BJ (cell line): ENCODE measurements around the gene CAPSL. TPM values are rescaled to one million over a fixed set of nuclear protein-coding genes. Genes with fewer than 3 reads are reported as not detected.

Experiments
- CTCF ChIA-PET: fragments of 350-600 bp; formaldehyde crosslinking; extraction: SDS; loops from one replicate; lab custom pipeline; 2021; ENCODE audit warnings: antibody characterized with exemption, inconsistent platforms; lab: Yijun Ruan, JAX
- POLR2A ChIA-PET: fragments of 300-600 bp; sonication (Branson Sonifier 250); formaldehyde crosslinking; extraction: SDS; loops from one replicate; lab custom pipeline; 2021; ENCODE audit warnings: antibody characterized with exemption; lab: Charles Lee
- DNase-seq: peaks from one replicate; pipeline ENCODE4 v3.0.0-alpha.2; 2011; ENCODE audit warnings: low read depth
- H3K27me3 ChIP-seq: 2 replicates; pipeline ENCODE4 v1.6.0; 2011; ENCODE audit warnings: low read length; ENCODE audit not compliant: control insufficient read depth, insufficient read depth
- H3K36me3 ChIP-seq: 2 replicates; pipeline ENCODE4 v1.5.1; 2011; ENCODE audit warnings: low read length; ENCODE audit not compliant: control insufficient read depth, insufficient read depth
- H3K4me3 ChIP-seq: 2 replicates; pipeline ENCODE4 v1.5.1; 2011; ENCODE audit warnings: low read depth, mild to moderate bottlenecking, control low read depth, low read length
- polyA plus RNA-seq: library from polyadenylated mRNA; depleted of rRNA; stranded (reverse); fragments of >200 nt; gene quantifications from 2 replicates; pipeline ENCODE4 v1.2.3, GENCODE V29; 2011; rRNA removed
- small RNA-seq: library from RNA; depleted of rRNA; stranded (forward); fragments of <200 nt; gene quantifications from one replicate; pipeline ENCODE3, GENCODE V24; 2012; ENCODE audit warnings: low replicate concordance, low read depth; ENCODE audit not compliant: insufficient read length
- TF ChIP-seq, protein P1 (sequence below): IDR thresholded peaks from 2 replicates; pipeline ENCODE4 v1.5.1; 2011; ENCODE audit warnings: low read depth, mild to moderate bottlenecking, control low read depth, inconsistent platforms, low read length, moderate library complexity; ENCODE audit not compliant: insufficient read depth

The CAPSL gene
- polyA plus RNA-seq, 1 experiment = 0.18 TPM

DNA sequence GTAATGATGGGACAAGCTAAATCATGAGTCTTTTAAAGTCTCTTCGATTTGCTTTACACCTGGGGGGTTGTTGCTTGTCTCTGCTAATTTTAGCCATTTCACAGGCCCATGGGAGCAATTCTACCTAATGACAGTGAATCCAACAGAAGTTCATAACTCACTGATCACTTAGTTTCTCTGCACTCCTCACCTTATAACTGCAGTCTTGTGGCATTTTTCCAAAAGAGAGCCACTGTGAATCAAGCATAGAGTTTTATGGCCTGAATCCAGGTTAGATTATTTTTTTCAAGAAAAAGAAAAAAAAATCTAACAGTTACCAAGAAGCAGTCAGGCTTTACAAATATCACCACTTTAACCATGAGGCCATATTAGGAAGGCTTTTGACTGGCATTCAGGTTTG is 83.2 kb downstream of the CAPSL start:
- no peak overlapping the region for H3K4me3 ChIP-seq
- H3K36me3 ChIP-seq = no peaks in the 10 kb centered on the region
- TF ChIP-seq, protein P1, sequence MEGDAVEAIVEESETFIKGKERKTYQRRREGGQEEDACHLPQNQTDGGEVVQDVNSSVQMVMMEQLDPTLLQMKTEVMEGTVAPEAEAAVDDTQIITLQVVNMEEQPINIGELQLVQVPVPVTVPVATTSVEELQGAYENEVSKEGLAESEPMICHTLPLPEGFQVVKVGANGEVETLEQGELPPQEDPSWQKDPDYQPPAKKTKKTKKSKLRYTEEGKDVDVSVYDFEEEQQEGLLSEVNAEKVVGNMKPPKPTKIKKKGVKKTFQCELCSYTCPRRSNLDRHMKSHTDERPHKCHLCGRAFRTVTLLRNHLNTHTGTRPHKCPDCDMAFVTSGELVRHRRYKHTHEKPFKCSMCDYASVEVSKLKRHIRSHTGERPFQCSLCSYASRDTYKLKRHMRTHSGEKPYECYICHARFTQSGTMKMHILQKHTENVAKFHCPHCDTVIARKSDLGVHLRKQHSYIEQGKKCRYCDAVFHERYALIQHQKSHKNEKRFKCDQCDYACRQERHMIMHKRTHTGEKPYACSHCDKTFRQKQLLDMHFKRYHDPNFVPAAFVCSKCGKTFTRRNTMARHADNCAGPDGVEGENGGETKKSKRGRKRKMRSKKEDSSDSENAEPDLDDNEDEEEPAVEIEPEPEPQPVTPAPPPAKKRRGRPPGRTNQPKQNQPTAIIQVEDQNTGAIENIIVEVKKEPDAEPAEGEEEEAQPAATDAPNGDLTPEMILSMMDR = no peak
- CTCF ChIA-PET = interaction anchor here (0.7 kb wide), 1 partner anchor 93 kb away, joined by 3 read pairs; no protein-coding TSS in a partner anchor
- no peak for DNase-seq
- H3K27me3 ChIP-seq = no peaks in the 10 kb centered on the region
- POLR2A ChIA-PET = interaction anchor here (0.7 kb wide), 1 partner anchor 83 kb away, joined by 4 read pairs; no protein-coding TSS in a partner anchor

Small RNAs within 50 kb of the gene (small RNA-seq; reads per million reads assigned to genes)
- not detected for gene AC112204.1

Other genes with a start within 250 kb of the CAPSL start
- gene IL7R, start 81.7 kb downstream of the CAPSL start, polyA plus RNA-seq = 54.5 and 65.9 TPM in 2 replicates
- gene UGT3A1, start 52.8 kb upstream of the CAPSL start, polyA plus RNA-seq = not detected in 2 replicates
- gene UGT3A2, start 128.3 kb upstream of the CAPSL start, polyA plus RNA-seq = not detected in 2 replicates
- gene LMBRD2, start 213.3 kb upstream of the CAPSL start, polyA plus RNA-seq = 2.6 and 6.9 TPM in 2 replicates
- gene SKP2, start 213.5 kb upstream of the CAPSL start, polyA plus RNA-seq = 22.0 and 30.7 TPM in 2 replicates